Esophagus mucosa (tissue), 1 donor: ENCODE results near the gene RPN2. TPM values are rescaled to one million over a fixed set of nuclear protein-coding genes. Genes with fewer than 3 reads are reported as not detected.

Experiments used
- ATAC-seq: fragments of 200-7000 bp; cut with Tn5 transposase; one replicate; pipeline ENCODE4 v1.9.1; 2020
- total RNA-seq: library from RNA; stranded (reverse); gene quantifications from one replicate; pipeline ENCODE4 v1.2.4, GENCODE V29; 2023
- donor health status: DM: yes; HTN: yes; CAD: no.

RPN2 gene
- total RNA-seq, 1 donor from 2014 or later = 140 TPM

- ATAC-seq = no peak
Observed at GRCh38 chr20:37243937-37244571, 64.9 kb downstream of the RPN2 start.

- no peak for ATAC-seq
Observed at GRCh38 chr20:37244572-37244957, 65.4 kb downstream of the RPN2 start.

GRCh38 chr20:37245216-37246150 lies 66.4 kb downstream of the RPN2 start:
- no peak for ATAC-seq

GRCh38 chr20:37246736-37247135 lies 67.6 kb downstream of the RPN2 start:
- ATAC-seq = no peak

- ATAC-seq = no peak
Observed at GRCh38 chr20:37247547-37247946, 68.4 kb downstream of the RPN2 start.

GRCh38 chr20:37249304-37249703 lies 70.2 kb downstream of the RPN2 start:
- no peak for ATAC-seq

GRCh38 chr20:37251825-37252477 lies 72.8 kb downstream of the RPN2 start:
- no peak for ATAC-seq

- ATAC-seq = peak; percentile 58
Observed at GRCh38 chr20:37253087-37253486, 74.0 kb downstream of the RPN2 start.

GRCh38 chr20:37254114-37254878 lies 75.2 kb downstream of the RPN2 start:
- no peak for ATAC-seq

- no peak for ATAC-seq
Observed at GRCh38 chr20:37256286-37256685, 77.2 kb downstream of the RPN2 start.

- no peak for ATAC-seq
Observed at GRCh38 chr20:37257530-37257929, 78.4 kb downstream of the RPN2 start.

GRCh38 chr20:37257988-37258387 lies 78.9 kb downstream of the RPN2 start:
- no peak for ATAC-seq

GRCh38 chr20:37259031-37259430 lies 79.9 kb downstream of the RPN2 start:
- no peak for ATAC-seq

- ATAC-seq = no peak
Observed at GRCh38 chr20:37259865-37260264, 80.7 kb downstream of the RPN2 start.

GRCh38 chr20:37260923-37261322 lies 81.8 kb downstream of the RPN2 start:
- ATAC-seq = no peak

GRCh38 chr20:37261714-37262113 lies 82.6 kb downstream of the RPN2 start, which contains the start of gene GHRH:
GHRH (minus strand) TSS chr20:37261814; CDS start chr20:37256889, 4,925 bp downstream.
- ATAC-seq = no peak

- no peak for ATAC-seq
Observed at GRCh38 chr20:37262505-37262904, 83.4 kb downstream of the RPN2 start.

- ATAC-seq = no peak
Observed at GRCh38 chr20:37263686-37264085, 84.6 kb downstream of the RPN2 start.

GRCh38 chr20:37265152-37265551 lies 86.0 kb downstream of the RPN2 start:
- ATAC-seq = no peak

GRCh38 chr20:37266940-37267666 lies 88.0 kb downstream of the RPN2 start:
- ATAC-seq = no peak

GRCh38 chr20:37267667-37268313 lies 88.7 kb downstream of the RPN2 start:
- ATAC-seq = no peak
